Measurements from ENCODE around the gene MAPK4. TPM values are rescaled to one million over a fixed set of nuclear protein-coding genes. Genes with fewer than 3 reads are reported as not detected.

The MAPK4 gene
- total RNA-seq, 1 donor from 2014 or later: not detected

DNA sequence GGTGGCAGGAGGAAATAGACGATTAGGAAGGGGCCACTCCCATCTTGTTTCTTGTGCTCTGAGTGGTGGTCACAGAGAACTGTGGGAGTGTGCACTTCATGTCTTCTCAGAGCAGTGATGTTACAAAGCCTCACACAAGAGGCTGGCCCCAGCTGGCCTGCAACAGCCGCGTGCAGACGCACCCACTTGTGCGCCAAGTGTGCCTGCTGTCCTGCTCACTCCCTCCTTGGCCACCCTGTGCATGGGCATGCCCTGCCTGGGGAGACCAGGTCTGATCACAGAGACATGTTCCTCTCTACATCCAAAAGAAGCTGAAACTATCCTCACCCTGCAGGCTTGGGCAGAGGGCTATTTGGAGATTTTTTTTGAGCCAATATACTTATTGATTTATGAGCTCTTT is 151.5 kb downstream of the MAPK4 start:
- Mint-ChIP-seq H3K27me3 (ENCODE audit: low read depth) (no peaks in the 10 kb centered on the region), H3K4me1 (ENCODE audit: low read depth) (no peaks in the 10 kb centered on the region), H3K4me3 (ENCODE audit: low read depth) (no peak overlapping the region), H3K36me3 (ENCODE audit: low read depth) (no peaks in the 10 kb centered on the region), H3K9me3 (no peaks in the 10 kb centered on the region), H3K27ac (no peak overlapping the region)
- intact Hi-C loops (cut with micrococcal nuclease): no loop called here
- DNase-seq (ENCODE audit: low spot score): no peak

DNA sequence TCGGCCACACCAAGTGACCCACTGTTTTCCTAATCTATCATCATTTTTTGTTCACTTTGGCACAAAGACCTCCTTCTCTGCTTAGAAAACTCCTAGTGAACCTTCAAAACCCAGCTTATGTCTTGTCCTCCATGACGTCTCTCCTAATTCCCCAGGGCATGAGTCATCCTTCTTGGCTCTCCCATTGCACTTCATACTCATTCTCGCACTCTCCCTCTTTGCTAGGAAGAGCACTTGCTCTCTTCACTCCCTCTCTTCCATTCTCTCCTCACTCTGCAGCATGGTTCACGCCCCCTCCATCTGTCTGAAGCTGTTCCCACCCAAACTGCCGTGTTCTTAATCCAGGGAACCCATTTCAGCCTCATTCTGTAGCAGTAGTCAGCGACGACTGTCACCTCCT is 156.0 kb downstream of the MAPK4 start:
- intact Hi-C loops (cut with micrococcal nuclease): no loop called here
- no peak for DNase-seq (ENCODE audit: low spot score)
- no peaks in the 10 kb centered on the region for H3K9me3 Mint-ChIP-seq
- H3K36me3 Mint-ChIP-seq (ENCODE audit: low read depth): no peaks in the 10 kb centered on the region
- H3K27ac Mint-ChIP-seq: no peak overlapping the region
- no peak overlapping the region for H3K4me3 Mint-ChIP-seq (ENCODE audit: low read depth)
- H3K4me1 Mint-ChIP-seq (ENCODE audit: low read depth): no peaks in the 10 kb centered on the region
- no peaks in the 10 kb centered on the region for H3K27me3 Mint-ChIP-seq (ENCODE audit: low read depth)

DNA sequence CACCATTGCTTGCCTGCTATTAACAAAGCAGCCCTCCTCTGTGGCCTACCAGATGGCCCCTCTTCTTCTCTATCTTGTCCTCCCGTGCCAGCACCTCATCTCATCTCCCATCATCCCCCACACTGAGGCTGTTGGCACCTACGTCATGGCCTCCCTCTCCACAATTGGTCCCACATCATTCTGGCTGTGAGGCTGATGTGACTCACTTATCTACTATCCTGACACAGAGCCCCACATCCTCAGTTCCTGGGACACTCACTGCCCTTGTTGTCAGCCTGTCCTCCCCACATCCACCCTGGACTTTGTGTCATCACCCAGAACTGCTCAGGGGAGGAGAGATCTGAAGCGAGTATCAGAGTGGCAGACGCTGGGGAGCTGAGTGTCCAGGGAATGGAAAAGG is 157.0 kb downstream of the MAPK4 start:
- Mint-ChIP-seq H3K27me3 (ENCODE audit: low read depth) (no peaks in the 10 kb centered on the region), H3K4me1 (ENCODE audit: low read depth) (no peaks in the 10 kb centered on the region), H3K27ac (no peak overlapping the region), H3K9me3 (no peaks in the 10 kb centered on the region), H3K4me3 (ENCODE audit: low read depth) (no peak overlapping the region), H3K36me3 (ENCODE audit: low read depth) (no peaks in the 10 kb centered on the region)
- intact Hi-C loops (cut with micrococcal nuclease): no loop called here
- DNase-seq (ENCODE audit: low spot score): no peak

DNA sequence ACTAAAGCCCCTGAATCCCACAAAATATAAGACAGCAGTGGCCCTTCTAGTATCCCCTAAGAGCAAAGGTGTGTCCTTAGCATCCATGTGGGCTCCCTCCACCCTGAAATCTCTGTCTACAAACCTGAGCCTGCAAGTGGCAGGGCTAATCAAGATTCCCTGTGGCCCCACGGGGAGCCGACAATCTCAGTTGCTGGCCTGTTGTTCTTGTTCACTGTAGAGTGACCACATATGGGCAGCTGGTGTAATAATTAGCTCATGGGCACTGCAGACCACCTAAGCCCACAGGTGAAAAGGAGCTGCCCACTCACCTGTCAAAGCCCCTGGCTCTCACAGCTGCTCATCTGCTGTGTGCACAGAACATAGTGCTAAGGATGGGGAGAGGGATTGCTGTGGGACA is 157.7 kb downstream of the MAPK4 start:
- no peaks in the 10 kb centered on the region for H3K27me3 Mint-ChIP-seq (ENCODE audit: low read depth)
- DNase-seq (ENCODE audit: low spot score): no peak
- no peaks in the 10 kb centered on the region for H3K36me3 Mint-ChIP-seq (ENCODE audit: low read depth)
- H3K4me1 Mint-ChIP-seq (ENCODE audit: low read depth): no peaks in the 10 kb centered on the region
- H3K27ac Mint-ChIP-seq: no peak overlapping the region
- no peaks in the 10 kb centered on the region for H3K9me3 Mint-ChIP-seq
- no peak overlapping the region for H3K4me3 Mint-ChIP-seq (ENCODE audit: low read depth)
- intact Hi-C loops (cut with micrococcal nuclease): no loop called here

DNA sequence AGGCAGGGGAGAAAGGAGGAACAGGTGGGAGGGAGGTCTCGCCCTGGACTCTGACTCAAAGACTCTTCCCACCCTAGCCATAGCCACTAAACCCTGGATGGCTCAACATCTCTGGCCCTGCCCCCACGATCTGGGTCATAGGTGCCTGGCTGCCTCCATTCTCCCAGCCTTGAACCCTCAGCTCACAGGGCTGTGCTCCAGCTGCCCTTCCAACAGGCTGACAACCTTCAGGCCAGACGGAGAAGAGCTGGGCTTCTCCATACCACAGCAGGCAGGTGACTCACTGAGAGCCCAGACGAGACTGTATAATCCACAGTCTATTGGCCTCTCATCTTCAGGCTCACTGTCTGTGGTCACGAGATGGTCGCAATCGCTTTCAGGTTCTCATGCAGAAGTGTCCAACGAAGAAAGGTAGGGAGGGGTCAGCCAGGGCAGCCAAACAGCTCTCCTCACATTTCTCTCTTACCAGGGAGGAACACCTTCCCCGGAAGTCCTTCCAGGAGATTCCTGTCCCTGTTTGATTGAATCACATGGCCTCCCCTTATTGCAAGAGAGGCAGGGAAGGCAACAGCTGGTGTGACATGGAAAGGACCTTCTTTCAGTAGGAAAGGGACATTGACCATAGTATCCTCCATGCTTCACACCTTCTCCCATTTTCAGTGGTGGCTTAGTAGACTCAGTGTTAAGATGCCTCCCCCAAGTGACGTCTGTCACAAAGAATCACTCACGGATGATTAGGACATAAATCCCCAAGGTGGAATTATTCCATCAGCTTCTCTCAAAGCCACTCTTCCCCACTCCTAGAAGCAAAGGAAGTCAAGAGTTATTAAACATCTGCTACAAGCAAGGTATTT is 159.8 kb downstream of the MAPK4 start:
- Mint-ChIP-seq H3K4me3 (ENCODE audit: low read depth) (no peak overlapping the region), H3K27ac (no peak overlapping the region), H3K4me1 (ENCODE audit: low read depth) (no peaks in the 10 kb centered on the region), H3K36me3 (ENCODE audit: low read depth) (no peaks in the 10 kb centered on the region), H3K27me3 (ENCODE audit: low read depth) (no peaks in the 10 kb centered on the region), H3K9me3 (no peaks in the 10 kb centered on the region)
- intact Hi-C loops (cut with micrococcal nuclease): no loop called here
- DNase-seq (ENCODE audit: low spot score): no peak

DNA sequence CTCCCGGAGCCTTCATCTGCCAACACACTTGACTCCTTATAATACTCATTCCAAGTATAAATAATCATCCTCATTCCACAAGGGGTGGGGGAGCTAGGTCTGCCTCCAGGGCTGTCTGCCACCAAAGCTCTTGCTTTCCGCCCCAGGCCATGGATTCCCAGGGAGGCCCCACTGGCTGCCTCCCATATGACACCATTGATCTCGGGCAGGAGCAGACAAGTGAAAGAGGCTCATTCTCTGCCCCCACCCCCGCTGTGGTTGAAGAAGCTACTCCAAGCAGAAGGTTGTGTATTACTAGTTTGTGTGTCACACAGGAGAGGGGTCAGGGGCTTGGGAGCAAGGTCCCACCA is 160.4 kb downstream of the MAPK4 start:
- no peak overlapping the region for H3K4me3 Mint-ChIP-seq (ENCODE audit: low read depth)
- intact Hi-C loops (cut with micrococcal nuclease): no loop called here
- no peaks in the 10 kb centered on the region for H3K27me3 Mint-ChIP-seq (ENCODE audit: low read depth)
- no peaks in the 10 kb centered on the region for H3K9me3 Mint-ChIP-seq
- H3K4me1 Mint-ChIP-seq (ENCODE audit: low read depth): no peaks in the 10 kb centered on the region
- no peak overlapping the region for H3K27ac Mint-ChIP-seq
- DNase-seq (ENCODE audit: low spot score): no peak
- H3K36me3 Mint-ChIP-seq (ENCODE audit: low read depth): no peaks in the 10 kb centered on the region

DNA sequence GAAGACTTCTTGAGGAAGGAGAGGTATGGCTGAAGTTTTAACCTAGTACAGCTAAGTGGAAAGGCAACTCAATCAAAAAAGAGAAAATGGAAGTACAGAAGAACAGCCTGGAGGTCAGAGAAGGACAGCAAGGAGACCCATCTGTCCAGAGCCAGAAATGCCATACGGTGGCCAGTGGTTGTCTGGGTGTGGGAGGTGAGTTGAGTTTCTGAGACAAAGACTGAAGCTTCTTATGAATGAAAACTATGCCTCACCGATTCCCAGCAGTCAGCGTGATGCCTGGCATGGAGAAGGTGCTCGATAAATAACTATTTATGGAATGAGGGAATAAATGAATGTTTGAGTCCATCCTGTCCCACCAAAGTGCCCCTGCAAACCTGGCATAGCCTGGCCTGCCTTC is 161.1 kb downstream of the MAPK4 start:
- intact Hi-C loops (cut with micrococcal nuclease): no loop called here
- no peaks in the 10 kb centered on the region for H3K4me1 Mint-ChIP-seq (ENCODE audit: low read depth)
- H3K4me3 Mint-ChIP-seq (ENCODE audit: low read depth): no peak overlapping the region
- no peak overlapping the region for H3K27ac Mint-ChIP-seq
- DNase-seq (ENCODE audit: low spot score): no peak
- H3K9me3 Mint-ChIP-seq: no peaks in the 10 kb centered on the region
- H3K27me3 Mint-ChIP-seq (ENCODE audit: low read depth): no peaks in the 10 kb centered on the region
- H3K36me3 Mint-ChIP-seq (ENCODE audit: low read depth): no peaks in the 10 kb centered on the region

DNA sequence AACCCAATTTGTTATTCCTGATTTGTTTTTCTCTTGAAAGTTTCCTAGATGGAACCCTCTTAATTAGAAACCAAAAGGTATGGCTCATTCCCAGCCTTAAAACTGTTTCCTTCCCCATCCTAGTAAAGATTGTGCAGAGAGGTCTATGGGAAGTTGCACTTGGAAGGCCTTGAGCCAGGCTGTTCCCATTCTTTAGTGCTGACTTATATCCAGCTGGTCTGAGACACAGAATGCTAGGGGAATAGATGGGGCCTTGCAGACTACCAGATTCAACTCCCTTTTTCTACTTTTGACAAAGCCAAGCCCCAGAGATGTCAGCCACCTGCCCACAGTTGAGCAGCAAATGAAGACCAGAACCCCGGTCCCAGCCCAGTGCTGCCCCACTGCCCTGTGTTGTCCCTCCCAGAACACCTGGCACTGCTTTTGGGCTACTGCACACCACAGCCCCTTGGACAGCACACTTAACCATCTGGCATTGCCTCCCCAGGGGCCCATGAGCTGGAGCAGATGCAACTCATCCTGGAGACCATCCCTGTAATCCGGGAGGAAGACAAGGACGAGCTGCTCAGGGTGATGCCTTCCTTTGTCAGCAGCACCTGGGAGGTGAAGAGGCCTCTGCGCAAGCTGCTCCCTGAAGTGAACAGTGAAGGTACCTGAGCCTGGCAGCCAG is 161.7 kb downstream of the MAPK4 start:
- H3K4me1 Mint-ChIP-seq (ENCODE audit: low read depth): no peaks in the 10 kb centered on the region
- no peaks in the 10 kb centered on the region for H3K27me3 Mint-ChIP-seq (ENCODE audit: low read depth)
- no peak for DNase-seq (ENCODE audit: low spot score)
- no peak overlapping the region for H3K4me3 Mint-ChIP-seq (ENCODE audit: low read depth)
- H3K27ac Mint-ChIP-seq: no peak overlapping the region
- no peaks in the 10 kb centered on the region for H3K9me3 Mint-ChIP-seq
- no peaks in the 10 kb centered on the region for H3K36me3 Mint-ChIP-seq (ENCODE audit: low read depth)
- intact Hi-C loops (cut with micrococcal nuclease): no loop called here

DNA sequence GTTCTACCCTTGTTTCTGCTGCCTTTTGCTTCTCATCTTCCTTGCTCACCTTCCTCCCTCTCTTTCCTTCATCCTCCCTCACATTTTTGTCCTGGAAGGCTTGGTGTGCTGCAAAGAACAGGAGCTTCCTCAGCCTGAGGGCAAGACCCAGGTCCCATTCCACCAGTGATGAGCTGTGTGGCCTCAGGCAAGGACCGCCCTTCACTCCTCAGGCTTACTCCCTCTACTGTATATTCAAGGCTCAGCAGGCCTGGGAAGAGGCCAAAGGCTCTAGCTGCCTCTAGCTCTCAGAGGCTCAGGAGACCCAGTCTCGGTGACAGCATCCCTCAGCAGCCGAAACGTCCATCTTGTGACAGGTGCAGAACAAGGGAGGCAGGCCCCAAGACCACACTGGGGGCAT is 162.4 kb downstream of the MAPK4 start:
- Mint-ChIP-seq H3K27me3 (ENCODE audit: low read depth) (no peaks in the 10 kb centered on the region), H3K27ac (no peak overlapping the region), H3K4me1 (ENCODE audit: low read depth) (no peaks in the 10 kb centered on the region), H3K9me3 (no peaks in the 10 kb centered on the region), H3K36me3 (ENCODE audit: low read depth) (no peaks in the 10 kb centered on the region), H3K4me3 (ENCODE audit: low read depth) (no peak overlapping the region)
- no peak for DNase-seq (ENCODE audit: low spot score)
- intact Hi-C loops (cut with micrococcal nuclease): no loop called here

DNA sequence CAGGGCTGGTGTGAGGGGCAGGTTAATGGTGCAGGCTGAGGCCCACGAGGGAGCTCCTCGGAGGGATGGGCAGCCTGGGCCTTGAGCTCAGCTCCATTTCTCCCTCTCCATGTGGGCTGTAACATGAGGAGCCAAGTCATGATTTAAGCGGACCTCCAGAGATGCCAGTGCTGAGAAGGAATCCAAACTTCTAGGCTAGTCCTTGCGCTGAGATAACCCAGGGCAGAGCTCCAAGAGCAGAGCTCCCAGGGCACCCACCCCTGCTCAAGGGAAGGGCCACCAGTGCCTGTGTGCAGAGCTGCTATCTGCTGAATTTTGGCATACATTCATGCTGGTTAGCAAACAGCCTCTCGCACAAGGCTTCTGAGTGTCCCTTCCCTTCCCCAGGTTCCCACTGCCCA is 164.9 kb downstream of the MAPK4 start:
- Mint-ChIP-seq H3K27me3 (ENCODE audit: low read depth) (no peaks in the 10 kb centered on the region), H3K4me3 (ENCODE audit: low read depth) (no peak overlapping the region), H3K9me3 (no peaks in the 10 kb centered on the region), H3K36me3 (ENCODE audit: low read depth) (no peaks in the 10 kb centered on the region), H3K4me1 (ENCODE audit: low read depth) (no peaks in the 10 kb centered on the region), H3K27ac (no peak overlapping the region)
- DNase-seq (ENCODE audit: low spot score): no peak
- intact Hi-C loops (cut with micrococcal nuclease): no loop called here

DNA sequence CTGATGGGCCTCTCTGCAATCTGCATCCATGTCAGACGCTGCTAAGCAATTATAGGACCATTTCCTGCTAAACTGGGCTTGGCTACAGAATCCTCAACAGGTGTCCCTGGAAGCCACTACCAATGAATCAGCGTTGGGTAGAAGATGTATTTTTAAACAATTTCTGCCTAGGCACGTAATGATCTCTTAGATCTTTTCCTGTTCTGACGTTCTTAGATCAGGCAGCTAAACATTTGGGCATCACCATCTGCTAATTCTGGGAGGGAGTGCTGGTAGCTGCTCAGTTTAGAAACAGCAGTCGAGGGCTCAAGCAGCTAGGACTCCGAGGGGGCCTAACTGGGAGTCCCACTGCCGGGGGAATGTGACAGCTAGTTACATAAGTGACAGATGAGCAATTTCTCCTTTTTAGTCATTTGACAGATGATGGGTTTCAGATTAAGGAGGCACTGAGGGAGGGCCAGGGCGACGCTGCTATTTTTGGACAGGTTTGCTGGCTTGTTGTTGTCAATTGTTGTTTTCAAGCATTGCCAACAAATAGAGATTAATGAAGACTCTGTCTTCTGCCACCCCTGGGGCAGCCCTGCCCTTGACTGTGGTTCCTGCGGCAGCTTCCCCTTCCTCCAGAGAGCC is 167.2 kb downstream of the MAPK4 start:
- Mint-ChIP-seq H3K36me3 (ENCODE audit: low read depth) (no peaks in the 10 kb centered on the region), H3K27ac (no peak overlapping the region), H3K4me3 (ENCODE audit: low read depth) (no peak overlapping the region), H3K4me1 (ENCODE audit: low read depth) (no peaks in the 10 kb centered on the region), H3K27me3 (ENCODE audit: low read depth) (no peaks in the 10 kb centered on the region), H3K9me3 (no peaks in the 10 kb centered on the region)
- DNase-seq (ENCODE audit: low spot score): no peak
- intact Hi-C loops (cut with micrococcal nuclease): no loop called here

DNA sequence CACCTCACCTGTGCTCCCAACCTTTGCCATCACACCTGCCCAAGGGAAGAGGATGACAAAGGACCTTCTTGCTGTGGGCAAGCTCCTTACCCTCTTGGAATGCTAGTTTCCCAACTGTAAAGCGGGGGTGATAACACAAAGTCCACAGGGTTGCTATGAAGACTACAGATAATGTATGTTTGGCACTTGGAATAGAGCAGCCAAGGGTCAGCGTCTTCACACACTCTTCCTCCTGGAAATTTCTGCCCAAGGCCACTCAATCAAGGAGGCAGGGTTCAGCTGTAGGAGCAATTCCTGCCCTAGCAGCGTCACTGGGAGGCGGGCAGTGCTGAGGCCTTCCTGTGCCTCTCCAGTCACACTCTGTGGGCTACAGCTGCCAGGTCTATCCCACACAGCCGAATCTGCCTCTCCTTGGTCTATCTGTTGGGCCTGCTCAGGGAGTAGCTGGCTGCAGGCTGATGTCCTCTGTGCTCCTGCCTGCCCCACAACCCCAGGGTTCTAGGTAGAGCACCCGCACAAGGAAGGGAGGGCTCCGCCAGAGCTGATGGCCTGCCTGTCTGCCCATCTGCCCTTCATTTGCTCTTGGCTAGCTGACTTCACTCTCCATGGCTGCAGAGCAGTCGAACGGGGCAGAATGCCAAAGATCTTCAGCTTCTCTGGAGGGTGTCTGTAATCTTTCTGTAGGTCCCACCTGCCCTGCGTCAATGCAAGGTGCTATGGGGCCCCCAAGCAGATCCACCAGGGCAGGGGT is 168.0 kb downstream of the MAPK4 start:
- Mint-ChIP-seq H3K4me3 (ENCODE audit: low read depth) (no peak overlapping the region), H3K36me3 (ENCODE audit: low read depth) (no peaks in the 10 kb centered on the region), H3K4me1 (ENCODE audit: low read depth) (no peaks in the 10 kb centered on the region), H3K27ac (no peak overlapping the region), H3K9me3 (no peaks in the 10 kb centered on the region), H3K27me3 (ENCODE audit: low read depth) (no peaks in the 10 kb centered on the region)
- no peak for DNase-seq (ENCODE audit: low spot score)
- intact Hi-C loops (cut with micrococcal nuclease): no loop called here

DNA sequence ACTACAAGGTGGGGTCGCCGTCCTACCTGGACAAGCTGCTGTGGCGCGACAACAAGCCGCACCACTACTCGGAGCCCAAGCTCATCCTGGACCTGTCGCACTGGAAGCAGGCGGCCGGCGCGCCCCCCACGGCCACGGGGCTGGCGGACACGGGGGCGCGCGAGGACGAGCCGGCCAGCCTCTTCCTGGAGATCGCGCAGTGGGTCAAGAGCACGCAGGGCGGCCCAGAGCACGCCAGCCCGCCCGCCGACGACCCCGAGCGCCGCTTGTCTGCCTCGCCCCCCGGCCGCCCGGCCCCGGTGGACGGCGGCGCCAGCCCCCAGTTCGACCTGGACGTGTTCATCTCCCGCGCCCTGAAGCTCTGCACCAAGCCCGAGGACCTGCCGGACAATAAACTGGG is 169.5 kb downstream of the MAPK4 start:
- intact Hi-C loops (cut with micrococcal nuclease): no loop called here
- H3K4me3 Mint-ChIP-seq (ENCODE audit: low read depth): no peak overlapping the region

More for the DNA sequence above, 169.5 kb downstream of the MAPK4 start:
- no peaks in the 10 kb centered on the region for H3K27me3 Mint-ChIP-seq (ENCODE audit: low read depth)
- no peak for DNase-seq (ENCODE audit: low spot score)
- no peak overlapping the region for H3K27ac Mint-ChIP-seq
- H3K9me3 Mint-ChIP-seq: no peaks in the 10 kb centered on the region
- H3K4me1 Mint-ChIP-seq (ENCODE audit: low read depth): no peaks in the 10 kb centered on the region
- H3K36me3 Mint-ChIP-seq (ENCODE audit: low read depth): no peaks in the 10 kb centered on the region
